Measurements from ENCODE around the gene ATG4D.

The ATG4D gene

GRCh38 chr19:10543420-10544241, at the start of gene ATG4D:
TSS of gene ATG4D (plus strand) at chr19:10543904. CDS start at chr19:10544091, 187 bp downstream.
- H3K27me3 Mint-ChIP-seq, result peaks cover 15 to 18% of the 10 kb centered on the region in 2 donors
- ATAC-seq (replicated peaks), result peak; percentile 89 to 90

GRCh38 chr19:10497371-10497770, 46.3 kb upstream of the ATG4D start:
- Mint-ChIP-seq H3K27ac (no peak overlapping the region), H3K36me3 (peaks cover 34 to 39% of the 10 kb centered on the region in 2 donors), H3K4me3 (no peak overlapping the region), H3K9me3 (no peaks in the 10 kb centered on the region), H3K4me1 (peaks cover 18 to 35% of the 10 kb centered on the region in 2 donors), H3K27me3 (no peaks in the 10 kb centered on the region)
- ATAC-seq (replicated peaks), result no peak
- DNase-seq, result no peak

More at GRCh38 chr19:10543420-10544241, at the start of gene ATG4D:
- DNase-seq, result peak; percentile 63
- H3K4me3 Mint-ChIP-seq, result peak within 1 kb of the TSS; percentile 84 to 87
- H3K36me3 Mint-ChIP-seq, result peaks cover 3 to 9% of the 10 kb centered on the region in 2 donors
- peak within 1 kb of the TSS; percentile 90 for H3K27ac Mint-ChIP-seq
- peaks cover 11 to 25% of the 10 kb centered on the region in 2 donors for H3K4me1 Mint-ChIP-seq
- no peaks in the 10 kb centered on the region for H3K9me3 Mint-ChIP-seq

DNA sequence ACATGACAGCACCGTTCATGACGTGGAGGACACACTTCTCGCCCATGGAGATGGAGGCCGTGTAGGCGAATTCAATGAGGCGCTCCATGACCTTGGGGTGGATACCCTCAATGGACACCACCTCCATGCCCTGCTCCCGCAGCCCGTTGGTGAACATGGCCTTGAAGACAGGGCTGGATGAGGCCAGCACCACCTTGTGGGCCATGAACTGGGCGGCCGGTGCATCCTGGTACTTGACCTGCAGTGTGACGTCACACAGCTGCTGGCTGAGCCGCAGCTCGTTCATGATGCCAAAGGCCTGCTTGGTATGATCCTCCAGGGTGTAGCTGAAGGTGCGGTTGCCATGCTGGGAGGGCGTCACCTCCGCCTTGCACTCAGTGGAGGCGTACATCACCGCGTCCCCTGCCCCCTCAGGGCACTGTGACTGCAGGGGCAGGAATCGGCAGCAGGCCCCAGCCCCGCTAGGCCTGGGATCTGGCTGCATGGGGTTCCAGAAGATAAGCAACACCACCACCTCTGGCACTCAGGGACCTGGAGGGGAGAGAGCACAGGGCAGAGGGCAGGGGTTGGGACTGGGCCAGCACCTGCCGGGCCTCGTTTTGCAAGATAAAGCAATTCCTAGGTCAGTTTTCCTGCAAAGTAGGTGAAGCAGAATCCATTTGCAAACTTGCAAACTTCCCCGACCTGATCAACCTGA, 44.0 kb upstream of the ATG4D start:
- Mint-ChIP-seq H3K9me3 (no peaks in the 10 kb centered on the region), H3K27ac (no peak overlapping the region), H3K27me3 (no peaks in the 10 kb centered on the region), H3K4me3 (no peak overlapping the region), H3K36me3 (peaks cover 27 to 33% of the 10 kb centered on the region in 2 donors), H3K4me1 (peaks cover 20 to 41% of the 10 kb centered on the region in 2 donors)
- DNase-seq (no peak), ATAC-seq (replicated peaks) (no peak)

GRCh38 chr19:10500247-10500592, 43.5 kb upstream of the ATG4D start:
- DNase-seq, result no peak
- peak overlapping the region; percentile 77 for H3K27ac Mint-ChIP-seq
- peaks cover 27 to 33% of the 10 kb centered on the region in 2 donors for H3K36me3 Mint-ChIP-seq
- no peaks in the 10 kb centered on the region for H3K27me3 Mint-ChIP-seq
- no peak for ATAC-seq (replicated peaks)
- H3K9me3 Mint-ChIP-seq, result no peaks in the 10 kb centered on the region
- H3K4me3 Mint-ChIP-seq, result peak overlapping the region in 1 of 2 donors; percentile 63
- peaks cover 20 to 41% of the 10 kb centered on the region in 2 donors for H3K4me1 Mint-ChIP-seq

DNA sequence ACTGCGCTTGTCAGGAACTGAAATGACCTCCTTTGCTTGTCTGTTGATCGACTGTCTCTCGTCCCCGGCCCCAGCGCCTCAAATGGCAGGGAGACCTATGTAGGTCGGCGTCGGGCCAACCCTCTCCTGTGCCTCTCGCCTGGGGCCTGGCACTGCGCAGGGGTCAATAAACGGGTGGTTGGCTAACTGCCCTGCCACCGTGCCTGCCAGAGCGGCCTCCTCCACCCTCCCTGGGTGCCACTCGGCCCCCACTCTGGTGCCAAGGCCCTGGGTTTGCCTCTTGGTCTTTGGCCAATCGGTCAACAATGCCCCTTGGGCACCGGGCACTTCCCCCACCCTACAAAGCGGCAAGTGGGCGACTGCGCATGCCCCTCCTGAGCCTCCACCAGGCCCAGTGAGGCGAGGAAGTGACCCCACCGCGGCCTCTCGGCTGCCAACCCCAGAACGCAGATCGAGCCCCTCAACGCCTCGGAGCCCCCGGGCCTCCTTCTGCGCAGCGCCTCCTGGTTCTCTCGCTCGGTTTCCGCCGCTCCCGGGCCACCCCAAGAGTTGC, 41.7 kb upstream of the ATG4D start:
- H3K36me3 Mint-ChIP-seq, result peaks cover 23 to 28% of the 10 kb centered on the region in 2 donors
- H3K4me3 Mint-ChIP-seq, result peak overlapping the region; percentile 86 to 89
- DNase-seq (peak; percentile 55), ATAC-seq (replicated peaks) (peak; percentile 59 to 64)
- H3K27ac Mint-ChIP-seq, result peak overlapping the region; percentile 97
- H3K27me3 Mint-ChIP-seq, result no peaks in the 10 kb centered on the region
- no peaks in the 10 kb centered on the region for H3K9me3 Mint-ChIP-seq
- H3K4me1 Mint-ChIP-seq, result peaks cover 20 to 45% of the 10 kb centered on the region in 2 donors

- H3K4me1 Mint-ChIP-seq, result peaks cover 17 to 42% of the 10 kb centered on the region in 2 donors
- H3K36me3 Mint-ChIP-seq, result peaks cover 21 to 26% of the 10 kb centered on the region in 2 donors
- peak overlapping the region; percentile 97 for H3K27ac Mint-ChIP-seq
- peak; percentile 92 to 94 for ATAC-seq (replicated peaks)
- H3K27me3 Mint-ChIP-seq, result no peaks in the 10 kb centered on the region
- DNase-seq, result peak; percentile 94
- H3K9me3 Mint-ChIP-seq, result no peaks in the 10 kb centered on the region
- H3K4me3 Mint-ChIP-seq, result peak overlapping the region; percentile 86 to 89
These were observed 41.1 kb upstream of the ATG4D start for GRCh38 chr19:10502524-10503001.

DNA sequence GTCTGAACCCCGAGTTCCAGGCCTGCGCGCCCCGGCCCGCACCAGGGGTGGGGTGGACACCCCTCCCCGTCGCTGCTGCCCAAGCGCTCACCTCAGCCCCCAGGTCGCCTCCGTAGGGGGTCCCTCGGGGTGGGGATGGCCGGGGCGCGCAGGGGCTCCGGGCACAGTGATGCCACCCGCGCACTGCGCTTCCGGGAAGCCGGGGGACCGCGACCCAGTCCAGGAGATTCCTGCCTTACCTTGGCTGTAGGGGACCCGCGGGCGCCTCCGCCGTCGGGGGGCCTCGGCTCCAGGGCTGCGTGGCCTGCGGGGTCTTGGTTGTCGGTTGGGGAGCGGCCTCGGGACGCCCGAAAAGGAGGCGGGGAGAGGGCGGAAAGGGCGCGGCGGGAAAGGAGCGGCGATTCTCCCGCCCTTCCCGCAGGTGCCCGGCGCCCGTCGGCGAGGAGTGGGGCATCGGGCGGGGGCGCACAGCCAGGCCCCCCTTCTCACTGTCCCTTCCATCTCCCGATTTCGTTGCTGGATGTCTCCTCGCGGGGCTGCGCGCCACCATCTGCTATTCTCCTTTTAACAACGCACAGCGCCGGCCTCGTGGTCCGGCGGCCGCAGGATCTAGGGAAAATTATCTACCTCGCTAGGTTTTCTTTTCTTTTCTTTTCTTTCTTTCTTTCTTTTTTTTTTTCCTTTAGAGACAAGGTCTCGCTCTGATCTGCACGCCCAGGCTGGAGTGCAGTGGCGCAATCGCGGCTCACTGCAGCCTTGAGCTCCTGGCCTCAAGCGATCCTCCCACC, 40.5 kb upstream of the ATG4D start, which contains the start of gene KEAP1:
Gene KEAP1 (minus strand): TSS at position 355 of the 788 bp plus-strand sequence. CDS start 3,323 bp downstream, outside the sequence.
- DNase-seq, result peak; percentile 46
- Mint-ChIP-seq H3K27ac (peak within 1 kb of the TSS; percentile 97), H3K36me3 (peaks cover 20 to 26% of the 10 kb centered on the region in 2 donors), H3K4me3 (peak within 1 kb of the TSS; percentile 86 to 89), H3K4me1 (peaks cover 17 to 42% of the 10 kb centered on the region in 2 donors), H3K9me3 (no peaks in the 10 kb centered on the region), H3K27me3 (no peaks in the 10 kb centered on the region)
- peak; percentile 31 to 43 for ATAC-seq (replicated peaks)

- H3K27ac Mint-ChIP-seq, result peak overlapping the region; percentile 14
- DNase-seq (peak; percentile 42), ATAC-seq (replicated peaks) (no peak)
- peaks cover 4 to 8% of the 10 kb centered on the region in 2 donors for H3K36me3 Mint-ChIP-seq
- H3K4me3 Mint-ChIP-seq, result no peak overlapping the region
- H3K27me3 Mint-ChIP-seq, result no peaks in the 10 kb centered on the region
- H3K9me3 Mint-ChIP-seq, result no peaks in the 10 kb centered on the region
- peaks cover 7 to 29% of the 10 kb centered on the region in 2 donors for H3K4me1 Mint-ChIP-seq
These were observed 38.0 kb upstream of the ATG4D start for GRCh38 chr19:10505583-10506229.

GRCh38 chr19:10508036-10508435, 35.7 kb upstream of the ATG4D start:
- ATAC-seq (replicated peaks), result no peak
- Mint-ChIP-seq H3K4me3 (no peak overlapping the region), H3K4me1 (peaks cover 1 to 17% of the 10 kb centered on the region in 2 donors), H3K27me3 (peaks cover 3 to 7% of the 10 kb centered on the region in 2 donors), H3K36me3 (no peaks in the 10 kb centered on the region), H3K9me3 (no peaks in the 10 kb centered on the region), H3K27ac (no peak overlapping the region)
- DNase-seq, result no peak

DNA sequence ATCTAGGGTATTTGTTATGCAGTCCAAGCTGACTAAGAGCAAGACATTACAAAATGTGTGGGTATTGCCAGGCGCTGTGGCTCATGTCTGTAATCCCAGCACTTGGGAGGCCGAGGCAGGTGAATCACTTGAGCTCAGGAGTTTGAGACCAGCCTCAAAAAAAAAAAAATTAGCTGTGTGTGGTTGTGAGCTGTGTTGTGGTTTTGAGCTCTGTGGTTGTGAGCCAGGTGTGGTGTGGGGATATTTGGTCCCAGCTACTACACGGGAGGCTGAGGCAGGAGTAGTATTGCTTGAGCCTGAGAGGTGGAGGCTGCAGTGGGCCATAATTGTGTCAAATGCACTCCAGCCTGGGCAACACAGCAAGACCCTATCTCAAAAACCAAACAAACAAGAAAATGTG, 35.0 kb upstream of the ATG4D start:
- H3K4me3 Mint-ChIP-seq, result no peak overlapping the region

GRCh38 chr19:10510301-10510802, 33.4 kb upstream of the ATG4D start:
- no peak overlapping the region for H3K27ac Mint-ChIP-seq
- H3K36me3 Mint-ChIP-seq, result no peaks in the 10 kb centered on the region
- H3K4me3 Mint-ChIP-seq, result no peak overlapping the region
- peaks cover 24 to 29% of the 10 kb centered on the region in 2 donors for H3K27me3 Mint-ChIP-seq
- H3K9me3 Mint-ChIP-seq, result no peaks in the 10 kb centered on the region
- peak; percentile 36 for DNase-seq
- ATAC-seq (replicated peaks), result no peak
- peaks cover 7 to 22% of the 10 kb centered on the region in 2 donors for H3K4me1 Mint-ChIP-seq

More for the DNA sequence above, 35.0 kb upstream of the ATG4D start:
- Mint-ChIP-seq H3K4me1 (peaks cover 4 to 18% of the 10 kb centered on the region in 2 donors), H3K27ac (no peak overlapping the region), H3K27me3 (peaks cover 10 to 14% of the 10 kb centered on the region in 2 donors), H3K36me3 (no peaks in the 10 kb centered on the region), H3K9me3 (no peaks in the 10 kb centered on the region)
- ATAC-seq (replicated peaks), result no peak
- DNase-seq, result no peak

DNA sequence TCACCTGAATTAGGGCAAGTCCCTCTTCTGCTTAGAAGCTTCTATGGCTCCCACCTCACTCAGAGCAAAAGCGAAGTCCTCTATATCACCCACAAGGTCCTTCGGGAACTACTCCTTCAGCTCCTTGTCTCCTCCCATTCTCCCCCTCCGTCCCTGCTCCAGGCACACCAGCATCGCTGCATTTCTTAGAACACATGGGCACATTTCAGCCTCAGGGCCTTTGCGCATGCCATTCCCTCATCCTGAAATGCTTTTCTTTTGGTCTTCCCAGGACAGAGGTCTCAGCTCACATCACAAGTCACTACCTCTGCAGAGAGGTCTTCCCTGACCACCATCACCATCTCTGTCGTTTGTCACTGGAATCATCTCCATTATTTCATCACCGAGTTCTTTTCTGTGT, 30.5 kb upstream of the ATG4D start:
- Mint-ChIP-seq H3K9me3 (no peaks in the 10 kb centered on the region), H3K27ac (no peak overlapping the region), H3K27me3 (peaks cover 43 to 51% of the 10 kb centered on the region in 2 donors), H3K4me3 (no peak overlapping the region), H3K4me1 (peaks cover 14 to 28% of the 10 kb centered on the region in 2 donors), H3K36me3 (no peaks in the 10 kb centered on the region)
- DNase-seq, result no peak
- no peak for ATAC-seq (replicated peaks)
